Glomerular visceral epithelial cell (primary cell): ENCODE results near the gene HECA.
A peak's percentile ranks its signal among the peaks of the same experiment; 100 is the strongest.
"Not testable (repeated sequence)": the region's sequence is repeated elsewhere in the genome, so short reads cannot be mapped to it uniquely, and the experiment has no call there.

ENCODE experiments used
- DNase-seq: peaks from one replicate; pipeline ENCODE4 v3.0.0-alpha.2; 2016; ENCODE audit errors: extremely low spot score

HECA gene, protein sequence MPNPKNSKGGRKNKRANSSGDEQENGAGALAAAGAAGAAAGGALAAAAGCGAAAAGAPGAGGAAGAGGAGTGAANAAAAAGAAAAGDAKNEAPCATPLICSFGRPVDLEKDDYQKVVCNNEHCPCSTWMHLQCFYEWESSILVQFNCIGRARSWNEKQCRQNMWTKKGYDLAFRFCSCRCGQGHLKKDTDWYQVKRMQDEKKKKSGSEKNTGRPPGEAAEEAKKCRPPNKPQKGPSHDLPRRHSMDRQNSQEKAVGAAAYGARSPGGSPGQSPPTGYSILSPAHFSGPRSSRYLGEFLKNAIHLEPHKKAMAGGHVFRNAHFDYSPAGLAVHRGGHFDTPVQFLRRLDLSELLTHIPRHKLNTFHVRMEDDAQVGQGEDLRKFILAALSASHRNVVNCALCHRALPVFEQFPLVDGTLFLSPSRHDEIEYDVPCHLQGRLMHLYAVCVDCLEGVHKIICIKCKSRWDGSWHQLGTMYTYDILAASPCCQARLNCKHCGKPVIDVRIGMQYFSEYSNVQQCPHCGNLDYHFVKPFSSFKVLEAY

DNA sequence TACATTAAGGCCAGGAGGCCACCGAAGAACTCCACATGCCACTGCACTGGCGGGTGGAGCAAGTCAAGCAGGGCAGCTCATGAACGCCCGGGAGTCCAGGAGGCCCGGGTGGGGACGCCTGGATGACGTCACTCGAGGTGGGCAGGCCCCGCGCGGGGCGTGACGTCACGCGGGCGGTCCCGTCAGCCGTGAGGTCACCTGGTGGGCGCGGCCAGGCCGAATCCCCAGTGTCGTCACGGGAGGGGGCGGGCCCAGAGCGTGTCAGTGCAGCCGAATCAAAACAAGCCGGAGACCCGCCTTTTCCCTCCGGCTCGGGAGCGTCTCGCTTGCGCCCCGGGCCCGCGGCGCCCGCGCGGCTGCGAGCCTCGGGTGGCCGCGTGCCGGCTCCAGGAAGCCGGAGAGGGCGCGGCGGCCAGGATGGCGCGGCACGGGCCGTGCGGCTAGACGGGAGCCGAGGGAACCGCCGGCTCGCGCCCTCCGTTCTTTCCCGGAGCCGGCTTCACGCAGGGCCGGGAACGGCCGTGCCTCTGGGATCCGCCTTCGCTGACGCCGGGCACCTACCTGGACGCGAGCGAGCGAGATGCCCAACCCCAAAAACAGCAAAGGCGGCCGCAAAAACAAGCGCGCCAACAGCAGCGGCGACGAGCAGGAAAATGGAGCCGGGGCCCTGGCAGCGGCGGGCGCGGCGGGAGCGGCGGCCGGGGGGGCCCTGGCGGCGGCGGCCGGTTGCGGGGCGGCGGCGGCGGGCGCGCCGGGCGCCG lies at the start of gene HECA:
HECA (plus strand) TSS at position 264 of the 761 bp plus-strand sequence; CDS start at position 581, 317 bp downstream.
- DNase-seq, result peak; percentile 92

DNA sequence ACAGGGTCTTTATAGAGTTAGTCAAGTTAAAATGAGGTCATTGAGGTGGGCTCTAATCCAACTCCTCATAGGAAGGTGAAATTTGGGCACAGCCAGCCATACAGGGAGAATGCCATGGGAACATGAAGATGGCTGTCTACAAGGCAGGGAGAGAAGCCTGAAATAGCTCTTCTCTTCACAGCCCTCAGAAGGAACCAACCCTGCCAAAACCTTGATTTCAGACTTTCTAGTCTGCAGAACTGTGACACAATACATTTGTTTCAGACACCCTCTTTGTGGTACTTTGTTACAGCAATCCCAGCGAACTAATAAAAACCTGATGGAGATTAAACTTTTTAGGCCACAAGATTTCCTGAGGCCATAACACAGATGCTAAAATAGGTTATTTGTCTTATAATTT lies 43.1 kb upstream of the HECA start:
- no peak for DNase-seq

DNA sequence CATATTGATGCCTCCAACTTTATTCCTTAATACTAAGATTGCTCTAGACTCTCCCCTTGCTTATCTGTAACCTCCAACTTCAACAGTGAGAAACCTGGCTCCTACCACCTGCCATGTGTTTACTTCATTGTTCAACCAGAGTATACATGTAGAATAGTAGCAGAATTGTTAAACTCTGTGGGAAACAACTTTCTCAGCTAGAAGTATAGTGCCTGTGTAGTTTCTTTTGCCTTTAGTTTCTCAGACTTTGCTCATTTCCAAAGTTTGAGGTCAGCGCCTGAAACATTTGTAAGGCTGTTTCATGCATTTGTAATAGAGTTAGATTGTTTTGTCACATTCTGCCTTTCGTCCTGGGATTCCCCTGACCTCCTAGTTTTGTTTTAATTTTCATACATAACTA lies 34.9 kb upstream of the HECA start:
- DNase-seq, result no peak

DNA sequence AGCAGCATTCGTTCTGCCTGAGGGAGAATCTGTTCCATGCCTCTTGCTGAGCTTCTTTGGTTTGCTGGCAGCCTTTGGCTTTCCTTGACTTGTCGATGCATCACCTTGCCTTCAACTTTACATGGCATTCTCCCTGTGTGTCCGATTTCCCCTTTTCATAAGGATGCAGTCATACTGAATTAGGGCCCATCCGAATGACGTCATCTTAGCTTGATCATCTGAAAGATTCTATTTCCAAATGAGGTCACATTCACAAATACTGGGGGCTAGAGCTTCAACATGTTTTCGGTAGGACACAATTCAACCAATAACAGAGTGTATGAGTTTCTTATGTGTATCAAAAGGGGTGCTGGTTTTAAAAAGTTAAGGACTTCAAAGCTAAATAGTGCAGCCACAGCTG lies 27.8 kb upstream of the HECA start:
- no peak for DNase-seq

DNA sequence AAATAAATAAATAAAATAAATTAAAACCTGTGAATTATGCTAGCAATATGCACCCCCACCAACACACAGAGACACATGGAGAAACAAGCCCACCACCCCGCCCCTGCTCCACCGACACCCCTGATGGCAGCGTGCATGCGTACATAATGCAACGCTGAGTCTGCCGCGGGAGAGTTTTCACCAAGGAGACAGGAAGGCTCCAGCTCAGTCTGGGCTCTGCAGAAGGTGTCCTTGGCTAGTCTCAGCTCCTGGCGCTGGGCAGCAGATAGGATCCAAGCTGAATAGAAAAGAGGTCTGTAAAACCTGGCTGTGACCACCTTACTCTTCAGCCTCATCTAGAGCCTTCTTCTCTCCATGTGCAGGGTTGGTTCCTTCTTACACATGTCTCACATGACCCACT lies 26.5 kb upstream of the HECA start:
- no peak for DNase-seq

DNA sequence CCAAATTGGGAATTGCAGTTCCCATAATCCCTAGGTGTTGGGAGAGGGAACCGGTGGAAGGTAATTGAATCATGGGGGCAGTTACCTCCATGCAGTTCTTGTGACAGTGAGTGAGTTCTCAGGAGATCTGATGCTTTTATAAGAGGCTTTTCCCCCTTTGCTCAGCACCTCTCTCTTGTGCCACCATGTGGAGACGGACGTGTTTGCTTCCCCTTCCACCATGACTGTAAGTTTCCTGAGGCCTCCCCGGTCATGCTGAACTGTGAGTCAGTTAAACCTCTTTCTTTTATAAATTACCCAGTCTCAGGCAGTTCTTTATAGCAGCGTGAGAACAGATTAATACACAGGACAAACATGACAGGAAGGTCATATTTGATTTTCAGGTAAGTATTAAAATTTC lies 25.3 kb upstream of the HECA start:
- DNase-seq, result no peak

DNA sequence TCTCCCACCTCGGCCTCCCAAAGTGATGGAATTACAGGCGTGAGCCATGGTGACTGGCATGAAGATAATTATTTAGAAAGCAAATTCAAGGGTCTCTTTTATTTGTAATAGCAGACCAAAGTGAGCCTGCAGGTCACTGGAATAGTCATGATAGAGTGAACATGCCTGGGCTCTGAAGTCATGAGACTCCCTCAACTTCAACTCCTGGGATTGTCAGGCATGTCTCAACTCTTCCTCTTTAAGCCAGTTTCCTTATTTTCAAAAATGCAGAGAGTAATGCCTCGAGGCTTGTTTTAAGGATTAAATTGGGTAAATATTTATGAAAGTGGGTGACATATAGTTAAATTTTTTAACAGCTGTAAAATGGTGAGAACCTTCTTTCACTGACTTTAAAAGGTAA lies 22.7 kb upstream of the HECA start:
- DNase-seq, result no peak

DNA sequence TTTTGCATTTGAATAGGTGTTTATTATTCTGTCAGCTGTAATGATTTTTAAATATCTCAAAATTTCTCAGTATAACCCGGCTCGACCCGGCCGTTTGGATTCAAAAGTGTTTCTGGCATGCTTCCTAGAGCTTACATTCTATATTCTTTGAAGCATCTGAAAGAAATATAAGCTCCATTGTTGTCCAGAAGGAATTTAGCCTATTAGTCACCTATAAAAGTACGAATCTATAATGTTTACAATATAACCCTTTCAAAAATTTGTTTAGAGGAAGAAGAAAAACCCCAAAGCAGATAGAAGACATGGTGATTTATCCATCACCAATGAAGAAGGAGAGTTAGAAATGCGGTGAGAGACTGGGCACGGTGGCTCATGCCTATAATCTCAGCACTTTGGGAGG lies 22.3 kb upstream of the HECA start:
- no peak for DNase-seq

DNA sequence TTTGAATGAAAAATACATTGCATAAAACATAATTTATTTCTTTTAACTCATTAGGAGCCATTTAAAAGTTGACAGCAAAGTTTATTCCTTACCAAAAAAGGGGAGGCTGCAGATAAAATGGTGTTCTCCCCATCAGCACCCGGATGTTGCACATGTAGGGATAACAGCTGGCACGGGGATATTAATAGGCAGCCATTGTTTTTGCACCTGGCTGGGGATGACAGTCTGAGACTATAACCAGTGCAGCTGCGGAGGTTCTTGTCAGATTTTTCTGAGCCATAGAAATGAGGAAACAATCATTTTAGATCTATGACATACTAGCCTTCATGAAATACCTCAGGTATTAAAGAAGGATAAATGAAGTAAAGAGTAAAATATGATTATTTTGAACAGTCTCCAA lies 20.1 kb upstream of the HECA start:
- no peak for DNase-seq

DNA sequence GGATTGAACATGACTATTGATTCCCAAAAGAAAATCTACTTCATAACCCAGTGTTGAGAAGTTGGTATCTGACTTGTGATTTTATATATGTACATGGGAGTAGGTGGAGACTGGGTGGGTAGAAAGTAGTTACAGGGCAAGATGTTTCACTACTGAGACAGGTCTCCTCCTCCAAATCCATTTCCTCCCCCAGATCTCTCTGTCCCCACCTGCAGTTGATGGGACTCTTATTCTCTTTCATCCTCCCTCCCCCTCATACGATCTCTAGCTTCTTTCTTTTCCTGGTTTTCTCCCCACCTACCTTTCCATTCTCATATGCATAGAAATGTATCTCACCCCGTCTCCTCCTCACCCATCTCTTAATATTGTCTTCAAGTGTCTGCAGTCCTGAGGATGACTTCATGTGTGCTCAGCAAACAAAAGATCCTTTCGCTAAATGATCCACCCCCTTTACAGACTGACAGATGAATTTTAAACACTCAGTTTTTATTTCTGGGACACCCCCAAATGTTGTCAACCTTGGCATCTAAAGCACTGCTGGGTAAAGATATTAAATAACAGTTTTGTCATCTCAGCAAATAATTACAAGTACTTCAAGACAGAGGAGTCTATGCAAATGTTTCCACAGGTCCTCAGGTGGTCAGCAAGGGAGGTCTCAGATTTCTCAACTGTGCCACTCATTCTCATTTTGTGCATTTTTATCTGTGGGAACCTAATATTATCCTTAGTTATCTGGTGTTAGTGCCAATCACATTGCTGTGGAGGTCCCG lies 18.7 kb upstream of the HECA start:
- DNase-seq, result no peak

DNA sequence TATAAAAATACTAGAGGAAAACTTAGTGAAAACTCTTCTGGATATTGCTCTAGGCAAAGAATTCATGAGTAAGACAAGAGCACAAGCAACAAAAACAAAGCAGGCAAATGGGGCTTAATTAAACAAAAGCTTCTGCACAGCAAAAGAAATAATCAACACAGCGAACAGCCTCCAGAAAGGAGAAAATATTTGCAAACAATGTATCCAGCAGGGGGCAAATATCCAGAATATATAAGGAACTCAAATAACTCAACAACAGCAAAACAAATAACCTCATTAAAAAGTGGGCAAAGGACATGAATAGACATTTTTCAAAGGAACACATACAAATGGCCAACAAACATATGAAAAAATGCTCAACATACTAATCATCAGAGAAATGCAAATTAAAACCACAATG lies 17.1 kb upstream of the HECA start:
- DNase-seq, result no peak

DNA sequence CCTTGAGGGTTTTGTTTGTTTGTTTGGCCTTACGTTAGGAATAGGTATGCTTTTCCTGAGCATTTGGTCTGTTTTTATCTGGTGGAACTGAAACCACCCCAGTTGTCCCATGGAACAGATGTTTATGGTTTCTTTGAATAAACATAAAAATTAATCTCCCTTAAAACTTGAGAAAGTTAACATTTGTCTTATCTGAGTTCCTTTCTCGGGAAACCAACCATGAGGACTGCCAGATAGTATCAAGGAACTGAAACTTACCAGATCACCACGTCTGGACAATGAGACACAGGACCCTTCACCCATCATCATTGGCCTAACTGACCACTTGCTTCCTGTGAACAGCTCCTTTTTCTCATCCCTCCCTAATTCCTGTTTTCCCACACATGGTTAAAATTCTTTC lies 15.3 kb upstream of the HECA start:
- DNase-seq, result no peak

DNA sequence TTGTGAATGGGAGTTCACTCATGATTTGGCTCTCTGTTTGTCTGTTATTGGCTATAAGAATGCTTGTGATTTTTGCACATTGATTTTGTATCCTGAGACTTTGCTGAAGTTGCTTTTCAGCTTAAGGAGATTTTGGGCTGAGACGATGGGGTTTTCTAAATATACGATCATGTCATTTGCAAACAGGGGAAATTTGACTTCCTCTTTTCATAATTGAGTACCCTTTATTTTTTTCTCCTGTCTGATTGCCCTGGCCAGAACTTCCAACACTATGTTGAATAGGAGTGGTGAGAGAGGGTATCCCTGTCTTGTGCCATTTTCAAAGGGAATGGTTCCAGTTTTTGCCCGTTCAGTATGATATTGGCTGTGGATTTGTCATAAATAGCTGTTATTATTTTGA lies 12.1 kb upstream of the HECA start:
- not testable (repeated sequence) for DNase-seq

DNA sequence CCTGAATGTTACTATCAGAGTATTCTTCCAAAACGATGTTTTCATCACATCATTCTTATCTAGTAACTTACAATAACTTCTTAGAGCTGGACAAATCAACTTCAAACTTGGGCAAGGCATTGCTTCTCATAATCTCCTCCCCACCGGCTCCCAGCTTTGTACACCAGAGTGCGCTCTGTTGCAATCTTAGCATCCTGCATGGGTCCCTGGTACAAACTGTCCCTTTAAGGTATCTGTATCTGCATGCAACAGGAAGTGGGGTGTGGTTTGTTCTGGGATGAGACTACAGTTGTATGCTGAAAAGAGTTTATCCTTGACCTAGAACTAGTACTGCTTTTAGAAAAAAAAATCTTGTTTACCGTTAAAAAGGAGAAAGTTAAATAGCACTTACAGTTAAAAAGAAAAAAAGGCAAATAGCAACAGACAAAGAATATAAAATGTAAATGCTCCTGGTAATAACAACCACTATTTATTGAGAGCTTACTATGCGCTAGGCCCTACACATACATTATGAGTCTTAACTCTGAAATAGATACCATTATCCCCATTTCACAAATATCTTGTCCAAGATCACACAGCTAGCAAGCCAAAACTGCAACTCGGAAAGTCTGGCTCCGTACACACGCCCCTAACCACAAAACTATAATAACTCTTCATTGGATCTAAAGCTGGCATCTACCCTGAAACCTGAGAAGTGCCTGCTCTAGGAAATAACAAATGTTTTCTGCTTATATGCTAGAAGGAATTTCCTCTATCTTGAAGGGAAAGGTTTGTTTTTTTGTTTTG lies 9.8 kb upstream of the HECA start:
- DNase-seq, result peak; percentile 28

DNA sequence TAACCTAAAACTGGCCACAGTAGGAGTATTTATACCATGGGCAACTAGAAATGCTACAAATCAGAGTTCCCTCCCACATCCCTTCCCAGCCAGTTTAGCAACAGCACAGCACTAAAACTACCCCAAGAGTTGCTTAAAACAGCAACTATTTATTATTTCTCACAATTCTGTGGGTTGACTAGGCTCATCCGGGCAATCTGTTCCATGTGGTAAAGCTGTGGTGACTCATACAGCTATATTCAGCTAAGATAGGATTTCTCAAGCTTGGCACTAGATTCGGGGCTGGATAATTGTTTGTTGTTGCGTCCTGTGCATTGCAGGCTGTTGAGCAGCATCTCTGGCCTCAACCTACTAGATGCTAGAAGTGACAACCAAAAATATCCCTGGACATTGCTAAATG lies 8.6 kb upstream of the HECA start:
- DNase-seq, result peak; percentile 34

DNA sequence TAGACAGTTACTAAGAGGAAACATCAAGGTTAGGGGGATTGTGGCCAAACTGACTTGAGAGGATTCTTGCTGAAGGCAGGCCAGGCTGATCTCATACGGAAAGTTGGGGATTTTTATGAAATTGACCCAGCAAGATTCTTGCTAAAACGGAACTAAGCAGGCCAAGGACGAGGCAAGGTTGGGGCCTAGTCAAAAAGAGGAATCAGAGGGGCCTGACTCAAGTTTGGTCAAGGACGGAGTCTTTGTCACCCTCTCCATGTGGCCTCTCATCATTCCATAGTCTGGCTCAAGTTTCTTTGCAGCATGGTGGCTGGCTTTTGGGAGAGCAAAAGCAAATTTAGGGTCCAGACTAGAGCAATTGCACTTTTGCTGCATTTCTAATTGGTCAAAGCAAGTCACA lies 7.9 kb upstream of the HECA start:
- no peak for DNase-seq

DNA sequence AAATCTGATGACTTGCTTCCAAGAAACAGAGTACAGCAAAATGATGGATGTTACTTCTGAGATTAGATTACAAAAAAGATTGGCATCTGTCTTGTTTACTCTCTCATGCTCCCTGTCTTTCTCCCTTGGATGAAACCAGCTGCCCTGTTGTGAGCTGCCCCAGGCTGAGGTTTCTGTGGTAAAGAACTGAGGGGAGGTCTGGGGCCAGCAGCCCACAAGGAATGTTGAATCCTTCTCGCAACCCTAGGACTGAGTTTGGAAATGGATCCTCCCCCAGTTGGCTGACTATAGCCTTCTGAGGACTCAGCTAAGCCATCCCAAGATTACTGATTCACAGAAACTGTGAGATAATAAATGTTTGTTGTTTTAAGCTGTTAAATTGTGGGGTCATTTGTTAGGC lies 5.6 kb upstream of the HECA start:
- DNase-seq, result peak; percentile 68

DNA sequence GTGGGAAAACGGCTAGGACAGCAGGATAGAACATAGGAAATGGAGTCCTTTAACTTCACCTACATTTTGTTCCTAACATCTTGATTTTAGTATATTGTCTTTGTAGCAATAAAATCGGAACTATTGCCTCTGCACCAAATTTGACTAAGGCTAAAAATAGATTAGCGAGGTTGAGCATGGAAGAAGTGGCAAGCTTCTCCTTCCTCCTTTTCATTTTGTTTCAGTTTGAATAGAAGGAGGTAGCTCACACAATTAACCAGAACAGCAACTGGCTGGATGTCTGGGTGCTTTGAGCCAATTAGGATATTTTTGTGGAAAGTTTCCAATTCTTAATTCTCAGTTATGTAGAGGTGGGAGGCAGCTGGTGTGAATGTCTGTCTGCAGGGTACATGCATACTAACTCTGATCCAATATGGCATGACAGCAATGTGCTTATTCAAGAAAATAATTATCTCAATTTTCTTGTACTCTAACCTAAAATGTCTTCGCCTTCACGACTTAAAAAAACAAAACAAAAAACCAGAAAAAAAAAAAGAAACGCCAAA lies 3.1 kb upstream of the HECA start:
- DNase-seq, result no peak

DNA sequence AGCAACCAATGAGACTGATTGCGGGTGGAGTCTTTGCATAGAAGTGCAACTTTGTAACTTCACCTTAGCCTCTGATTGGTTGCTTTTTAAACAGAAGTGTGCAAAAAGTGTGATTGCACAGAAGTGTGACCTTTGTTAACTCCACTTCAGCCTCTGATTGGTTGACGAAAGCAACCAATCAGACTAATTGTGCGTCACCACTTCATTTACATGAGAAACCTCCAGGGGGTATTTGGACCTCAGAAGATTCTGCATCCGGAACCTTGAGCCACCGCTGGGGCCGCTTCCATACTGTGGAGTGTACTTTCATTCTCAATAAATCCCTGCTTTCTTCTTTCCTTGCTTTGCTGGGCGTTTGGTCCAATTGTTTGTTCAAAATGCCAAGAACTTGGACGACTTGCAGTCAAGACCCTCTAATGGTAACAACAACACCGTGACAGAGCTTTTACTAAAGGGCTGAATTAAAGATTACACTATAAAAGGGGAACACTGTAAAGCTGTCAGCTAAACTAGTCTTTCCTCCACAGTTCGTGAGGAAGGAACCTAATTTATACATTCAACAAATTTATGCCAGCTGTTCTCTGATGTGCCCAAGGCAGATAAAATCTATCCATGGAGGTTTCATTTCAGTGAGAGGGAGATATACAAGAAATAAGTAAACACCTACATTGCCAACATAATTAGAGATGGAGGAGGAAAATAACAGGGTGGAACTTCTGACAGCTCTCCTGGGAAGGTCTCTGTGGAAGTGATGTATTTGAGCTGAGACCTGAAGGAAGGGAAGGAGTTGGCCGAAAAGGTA lies 1.4 kb upstream of the HECA start:
- no peak for DNase-seq

DNA sequence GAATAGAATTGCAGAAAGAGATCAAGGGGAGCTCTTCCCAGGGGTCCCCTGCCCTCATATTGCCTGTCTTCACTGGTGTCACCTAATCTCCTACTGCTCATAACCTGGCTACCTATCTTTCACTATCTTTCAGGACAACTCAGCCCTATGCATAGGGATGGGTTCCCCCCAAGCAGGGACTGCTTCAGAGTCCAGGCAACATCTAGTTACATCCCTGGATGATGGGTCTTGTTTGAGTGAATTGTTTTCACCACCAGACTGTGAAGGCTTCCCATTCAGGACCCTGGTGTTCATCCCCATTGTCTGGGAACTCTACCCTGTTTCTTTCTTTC lies 850 bp upstream of the HECA start:
- DNase-seq, result no peak
